ENCODE results near the gene OR10T2. TPM values are rescaled to one million over a fixed set of nuclear protein-coding genes. Genes with fewer than 3 reads are reported as not detected.

OR10T2 gene
- total and polyA plus RNA-seq, 2 of the 13 experiments (the other 11 are each of a cell fraction or from before 2014, with no cell fraction given), result not detected

- TF ChIP-seq, protein P1, sequence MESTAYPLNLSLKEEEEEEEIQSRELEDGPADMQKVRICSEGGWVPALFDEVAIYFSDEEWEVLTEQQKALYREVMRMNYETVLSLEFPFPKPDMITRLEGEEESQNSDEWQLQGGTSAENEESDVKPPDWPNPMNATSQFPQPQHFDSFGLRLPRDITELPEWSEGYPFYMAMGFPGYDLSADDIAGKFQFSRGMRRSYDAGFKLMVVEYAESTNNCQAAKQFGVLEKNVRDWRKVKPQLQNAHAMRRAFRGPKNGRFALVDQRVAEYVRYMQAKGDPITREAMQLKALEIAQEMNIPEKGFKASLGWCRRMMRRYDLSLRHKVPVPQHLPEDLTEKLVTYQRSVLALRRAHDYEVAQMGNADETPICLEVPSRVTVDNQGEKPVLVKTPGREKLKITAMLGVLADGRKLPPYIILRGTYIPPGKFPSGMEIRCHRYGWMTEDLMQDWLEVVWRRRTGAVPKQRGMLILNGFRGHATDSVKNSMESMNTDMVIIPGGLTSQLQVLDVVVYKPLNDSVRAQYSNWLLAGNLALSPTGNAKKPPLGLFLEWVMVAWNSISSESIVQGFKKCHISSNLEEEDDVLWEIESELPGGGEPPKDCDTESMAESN (CRISPR knock-in tag; conservative IDR thresholded peaks at IDR 0.05), result no peak
- no peak for TF ChIP-seq ZNF124 (CRISPR knock-in tag; IDR thresholded peaks at IDR 0.05)
Observed at GRCh38 chr1:158414651-158415345, 15.5 kb upstream of the OR10T2 start (continued).

GRCh38 chr1:158407092-158407491 lies 7.8 kb upstream of the OR10T2 start:
- no peak overlapping the region for H3K4me3 ChIP-seq (replicated peaks in 1 of 3; ENCODE audit: insufficient read depth in 1 of 3, low read depth in 2 of 3, low read length in 3 of 3)
- peaks cover 58% of the 10 kb centered on the region for H3K9me3 ChIP-seq (ENCODE audit: low read length)
- no peaks in the 10 kb centered on the region for H3K36me3 ChIP-seq (replicated peaks in 1 of 2; ENCODE audit: control insufficient read depth in 1 of 2, insufficient read depth in 2 of 2, low read length in 2 of 2)
- no peaks in the 10 kb centered on the region for H4K20me1 ChIP-seq (ENCODE audit: insufficient read depth, low read length)
- WGBS (ENCODE audit: low lambda C conversion rate), result 52% methylated on average over 5 of the region's 5 CpGs
- no TSS peak for BruUV-seq (replicated peaks)
- ChIA-PET POLR2A (no interaction called here), CTCF (ENCODE audit: low intra/inter-chr PET ratio, low total read pairs) (no interaction called here)
- H3K4me2 ChIP-seq (ENCODE audit: low read depth, low read length), result no peak overlapping the region
- H3K79me2 ChIP-seq (ENCODE audit: insufficient read depth, low read length), result no peaks in the 10 kb centered on the region
- no peak overlapping the region for H3K27ac ChIP-seq (ENCODE audit: extremely low read length, insufficient read depth, low read length)
- DNase-seq (ENCODE audit: low spot score) (no peak), ATAC-seq (no peak), FAIRE-seq (no peak)
- in situ Hi-C loops (cut with HindIII; ENCODE audit: extremely low pct_ligation_motif_present, low pct_unique_long_range_greater_than_20kb) (no loop called here), intact Hi-C loops (cut with micrococcal nuclease; ENCODE audit: unreplicated experiment) (no loop called here)
- no peak overlapping the region for H2AFZ ChIP-seq (ENCODE audit: low read length)
- H3K9ac ChIP-seq (ENCODE audit: insufficient read depth, low read depth, low read length), result no peak overlapping the region
- no peaks in the 10 kb centered on the region for H3K4me1 ChIP-seq (ENCODE audit: insufficient read depth, low read length)
- no peaks in the 10 kb centered on the region for H3K27me3 ChIP-seq (ENCODE audit: control insufficient read depth in 1 of 2, insufficient read depth in 2 of 2, low read length in 2 of 2)
- TF ChIP-seq ZNF407 (CRISPR knock-in tag; IDR thresholded peaks at IDR 0.05; ENCODE audit: not compliant biosample characterization) (no peak), KDM4B (CRISPR knock-in tag; IDR thresholded peaks at IDR 0.05) (no peak), ZNF737 (CRISPR knock-in tag; IDR thresholded peaks at IDR 0.05; ENCODE audit: borderline replicate concordance) (no peak), ZNF616 (CRISPR knock-in tag; IDR thresholded peaks at IDR 0.05; ENCODE audit: low read depth) (no peak), PHF21A (CRISPR knock-in tag; IDR thresholded peaks at IDR 0.05) (no peak), ZNF441 (CRISPR knock-in tag; IDR thresholded peaks at IDR 0.05; ENCODE audit: borderline replicate concordance) (no peak), ZNF34 (CRISPR knock-in tag; IDR thresholded peaks at IDR 0.05; ENCODE audit: borderline replicate concordance) (no peak), RFXAP (CRISPR knock-in tag; IDR thresholded peaks at IDR 0.05; ENCODE audit: borderline replicate concordance) (no peak), SMC3 (IDR thresholded peaks at IDR 0.05; ENCODE audit: low read length) (no peak)
- TF ChIP-seq, protein P2, sequence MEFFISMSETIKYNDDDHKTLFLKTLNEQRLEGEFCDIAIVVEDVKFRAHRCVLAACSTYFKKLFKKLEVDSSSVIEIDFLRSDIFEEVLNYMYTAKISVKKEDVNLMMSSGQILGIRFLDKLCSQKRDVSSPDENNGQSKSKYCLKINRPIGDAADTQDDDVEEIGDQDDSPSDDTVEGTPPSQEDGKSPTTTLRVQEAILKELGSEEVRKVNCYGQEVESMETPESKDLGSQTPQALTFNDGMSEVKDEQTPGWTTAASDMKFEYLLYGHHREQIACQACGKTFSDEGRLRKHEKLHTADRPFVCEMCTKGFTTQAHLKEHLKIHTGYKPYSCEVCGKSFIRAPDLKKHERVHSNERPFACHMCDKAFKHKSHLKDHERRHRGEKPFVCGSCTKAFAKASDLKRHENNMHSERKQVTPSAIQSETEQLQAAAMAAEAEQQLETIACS (CRISPR knock-in tag; IDR thresholded peaks at IDR 0.05), result no peak

Measured in HepG2 (cell line).